HG03558 (cell line): ENCODE results near the gene KCNMA1.

Source experiments
- ATAC-seq: cut with Tn5 transposase; IDR thresholded peaks from one replicate; pipeline ENCODE4 v1.9.1; 2021; ENCODE audit warnings: moderate number of reproducible peaks; ENCODE audit not compliant: unreplicated experiment; ENCODE audit errors: extremely low read depth

KCNMA1 gene

DNA sequence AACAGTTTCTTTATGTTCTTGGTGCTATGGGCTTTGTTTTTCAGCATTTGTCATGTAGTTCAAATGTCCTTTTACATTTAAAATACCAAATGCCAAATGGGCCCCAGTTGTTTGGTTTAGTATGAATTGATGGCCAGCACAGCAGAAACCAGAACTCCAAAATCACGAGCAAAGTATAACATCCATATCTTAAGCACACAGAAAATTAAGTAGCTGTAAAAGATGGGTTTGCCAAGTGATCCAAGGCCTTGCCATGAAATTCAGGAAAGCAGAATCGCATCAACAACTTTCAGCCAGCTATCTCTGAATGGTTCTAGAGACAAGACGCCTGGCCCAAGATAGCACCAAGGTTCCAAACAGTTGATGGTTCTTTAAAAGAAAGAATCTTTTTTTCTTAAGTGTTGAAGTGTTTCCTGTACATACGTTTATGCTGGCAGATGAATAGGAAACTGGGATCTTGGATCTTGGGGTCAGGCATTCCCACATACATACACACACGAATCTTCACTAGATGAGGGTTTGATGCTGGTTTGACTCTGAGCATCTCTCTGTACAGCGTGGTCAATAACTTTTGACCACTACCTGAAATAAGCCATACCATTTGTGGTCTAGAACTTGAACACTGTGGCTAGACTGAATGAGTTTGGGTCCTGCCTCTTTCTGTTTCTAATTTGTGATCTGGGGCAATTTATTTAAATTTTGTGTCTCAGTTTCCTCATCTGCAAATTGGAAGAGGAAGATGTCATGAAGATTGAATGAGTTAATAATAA lies 711.8 kb downstream of the KCNMA1 start:
- no peak for ATAC-seq

DNA sequence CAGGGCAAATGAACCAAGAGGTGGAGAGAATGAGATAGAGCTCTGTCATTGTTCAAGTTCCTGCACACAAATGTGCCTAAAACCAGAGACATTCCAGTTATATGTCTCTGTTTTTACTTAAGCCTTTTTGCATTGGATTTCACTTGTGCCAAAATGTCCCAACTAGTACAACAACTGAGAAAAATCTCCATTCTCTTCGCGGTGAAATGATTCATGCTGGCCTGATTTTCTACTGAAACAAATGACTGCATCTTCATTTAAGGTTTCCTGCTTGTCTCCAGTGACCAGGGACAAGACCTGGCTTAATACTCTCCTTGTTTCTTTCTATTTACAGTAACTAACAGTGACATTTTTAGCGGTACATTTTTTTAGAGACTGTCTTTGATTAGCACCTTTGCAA lies 714.9 kb downstream of the KCNMA1 start:
- ATAC-seq = no peak

DNA sequence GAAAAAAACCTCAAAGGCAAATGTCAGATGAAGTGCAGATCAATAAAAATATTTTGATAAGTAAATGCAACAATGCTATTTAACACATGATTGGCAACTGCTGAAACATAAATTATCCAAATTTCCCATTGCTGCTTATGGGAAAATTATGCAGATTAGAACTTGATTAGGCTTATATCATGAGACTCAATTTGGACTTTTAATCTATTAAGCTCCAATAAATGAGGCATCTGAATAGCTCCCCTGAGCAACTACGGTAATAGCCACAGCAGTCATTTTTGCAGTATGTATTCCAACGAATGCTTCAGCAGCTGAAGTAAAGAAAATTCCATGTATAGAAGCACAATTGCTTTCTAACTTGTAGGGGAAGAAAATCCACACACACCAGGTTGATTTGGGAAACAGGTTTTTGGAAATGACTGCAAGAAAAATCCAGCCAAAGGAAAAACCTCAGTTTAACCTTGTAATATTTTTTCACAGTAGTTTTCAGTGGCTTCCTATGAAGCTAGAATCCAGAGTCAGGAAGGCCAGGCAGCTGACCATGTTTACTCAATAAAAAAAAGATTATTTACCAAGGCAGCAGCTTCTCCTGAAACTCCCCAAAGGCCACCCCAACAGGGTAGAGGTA lies 716.1 kb downstream of the KCNMA1 start:
- ATAC-seq = no peak

DNA sequence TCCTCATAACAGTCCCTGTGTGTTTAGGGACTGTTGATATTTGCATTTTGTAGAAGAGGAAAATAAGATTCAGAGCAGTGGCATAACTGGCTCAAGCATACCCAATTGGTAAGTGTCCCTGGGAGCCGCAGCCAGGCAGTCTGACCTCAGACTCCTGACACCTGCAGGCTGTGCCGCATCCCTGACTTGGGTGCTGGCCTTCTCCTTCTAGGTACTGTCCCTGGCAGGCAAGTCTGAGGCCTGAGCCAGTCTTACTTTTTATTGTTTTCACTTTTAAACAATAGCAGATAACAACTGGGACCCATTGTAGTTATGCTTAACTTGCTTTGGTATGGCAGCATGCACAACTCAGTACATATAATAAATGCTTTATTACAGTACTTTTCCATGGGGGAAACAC lies 717.0 kb downstream of the KCNMA1 start:
- no peak for ATAC-seq

DNA sequence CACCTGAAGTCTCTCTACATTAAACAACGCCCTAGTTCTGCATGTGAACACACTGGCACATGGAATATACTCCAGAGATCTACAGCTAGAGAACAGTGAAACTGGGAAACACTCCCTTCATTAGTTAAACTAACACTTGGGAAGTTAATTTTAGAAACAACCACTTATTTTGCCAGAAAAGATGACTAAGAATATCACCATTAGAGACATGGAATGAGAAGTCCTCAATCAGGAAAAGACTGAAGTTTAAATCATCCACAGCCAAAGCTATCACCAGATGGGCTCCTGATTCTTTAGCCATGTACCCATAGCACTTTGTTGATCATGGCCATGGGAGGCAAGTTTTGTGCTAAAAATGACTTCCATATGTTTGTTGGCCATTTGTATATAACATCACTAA lies 719.5 kb downstream of the KCNMA1 start:
- no peak for ATAC-seq

DNA sequence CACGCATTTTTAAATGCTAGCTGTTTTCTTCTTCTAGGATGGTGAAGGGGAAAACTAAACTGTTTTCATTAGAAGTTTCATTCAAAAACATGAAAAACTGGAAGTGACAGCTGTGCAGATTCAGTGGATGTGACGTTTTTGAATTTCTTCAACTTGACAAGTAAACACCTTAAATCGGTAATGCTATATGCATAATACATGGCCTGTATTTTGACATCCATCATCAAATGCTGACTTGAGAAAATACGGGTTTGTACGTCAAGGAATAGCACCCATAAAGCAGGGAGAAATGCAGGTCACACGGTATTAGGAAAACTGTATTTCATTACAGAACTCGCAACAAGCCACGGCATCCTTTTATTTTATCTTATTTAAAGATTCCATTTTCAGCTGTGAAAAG lies 720.5 kb downstream of the KCNMA1 start:
- ATAC-seq = no peak

DNA sequence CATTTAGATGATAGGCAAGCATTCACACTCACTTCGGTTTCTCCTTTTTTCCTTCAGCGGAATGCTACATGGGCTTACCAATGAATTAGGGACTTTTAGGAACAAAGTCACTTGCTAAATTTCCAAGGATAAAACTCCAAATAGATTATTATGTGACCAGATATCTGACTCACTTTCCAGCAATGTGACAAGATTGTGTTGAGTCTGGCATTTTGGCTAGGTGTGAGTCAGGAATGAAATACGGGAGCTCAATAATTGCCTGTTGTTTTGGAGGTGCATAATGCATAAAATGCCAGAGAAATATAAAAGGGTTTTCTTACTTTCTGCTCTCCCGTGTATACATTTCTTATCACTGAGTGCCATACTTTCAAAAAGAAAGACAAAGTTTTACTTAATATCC lies 721.1 kb downstream of the KCNMA1 start:
- no peak for ATAC-seq

DNA sequence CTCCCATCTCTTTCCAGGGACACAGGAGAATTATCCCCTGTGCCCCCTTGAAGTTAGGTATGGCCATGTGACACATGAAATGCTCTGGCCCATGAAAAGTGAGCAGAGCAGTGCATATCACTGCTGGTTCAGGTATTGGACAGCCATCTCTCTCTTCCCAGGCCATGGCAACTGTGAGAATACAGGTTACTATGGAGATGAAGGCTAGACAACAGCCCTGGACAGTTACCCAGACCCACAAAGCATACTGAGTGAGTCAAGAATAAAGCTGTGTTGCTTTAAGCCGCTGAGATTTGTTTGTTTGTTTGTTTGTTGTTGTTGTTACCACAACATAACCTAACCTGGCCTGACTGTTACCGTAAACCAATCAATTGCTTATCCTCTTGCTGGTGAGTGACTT lies 722.3 kb downstream of the KCNMA1 start:
- no peak for ATAC-seq

DNA sequence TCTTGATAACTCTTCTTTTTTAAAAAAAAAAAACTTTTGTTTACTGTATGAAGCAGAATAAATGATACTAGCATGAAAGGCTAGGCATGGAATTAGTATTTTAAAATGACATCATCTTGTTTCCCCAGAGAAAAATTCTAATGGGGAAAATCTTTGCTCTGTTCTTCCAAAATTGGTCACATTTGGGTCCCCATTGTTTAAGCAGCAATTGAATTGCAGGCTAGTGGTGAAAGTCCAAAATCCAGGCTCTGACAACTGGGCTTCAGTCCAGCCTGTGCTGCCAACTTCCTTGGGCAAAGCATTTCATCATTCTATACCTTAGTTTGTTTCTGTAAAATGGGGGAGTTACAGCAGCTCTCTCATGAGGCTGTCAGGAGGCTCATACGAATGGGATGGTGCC lies 726.4 kb downstream of the KCNMA1 start:
- ATAC-seq = no peak

DNA sequence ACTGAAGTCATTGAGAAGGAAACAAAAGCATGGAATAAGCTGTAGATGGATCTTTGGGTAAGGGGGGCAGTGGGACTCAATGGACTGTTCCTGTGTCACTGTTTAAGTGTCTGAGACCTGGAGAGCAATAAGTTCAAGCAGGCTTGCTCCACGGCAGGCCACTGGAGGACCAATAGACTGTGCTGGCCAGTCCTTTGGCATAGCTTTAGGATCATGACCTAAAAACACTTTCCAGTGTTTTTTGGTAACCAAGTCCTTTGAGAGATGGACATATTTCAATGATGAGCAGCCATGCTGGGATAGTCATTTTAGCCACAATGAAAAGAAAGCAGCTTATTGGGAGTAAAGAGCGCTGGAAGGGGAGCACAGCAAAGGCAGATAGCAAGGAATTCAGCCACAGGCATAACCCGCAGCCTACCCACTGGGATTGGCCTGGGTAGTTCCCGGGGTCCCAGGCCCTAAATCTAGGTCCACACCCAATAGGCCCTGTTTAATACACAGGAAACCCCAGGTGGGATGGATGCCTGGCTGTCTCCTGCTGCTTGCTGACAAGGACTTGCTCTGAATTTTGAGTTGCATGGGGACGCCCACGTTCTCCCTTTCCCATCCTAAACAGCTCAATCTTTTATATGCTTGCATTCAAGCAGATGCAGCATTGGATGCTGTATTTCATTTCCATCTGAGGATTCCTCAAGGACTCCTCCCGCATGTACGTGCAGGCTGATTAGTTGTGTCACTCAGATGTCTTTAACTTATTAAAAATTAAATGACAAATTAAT lies 727.2 kb downstream of the KCNMA1 start:
- ATAC-seq = no peak

DNA sequence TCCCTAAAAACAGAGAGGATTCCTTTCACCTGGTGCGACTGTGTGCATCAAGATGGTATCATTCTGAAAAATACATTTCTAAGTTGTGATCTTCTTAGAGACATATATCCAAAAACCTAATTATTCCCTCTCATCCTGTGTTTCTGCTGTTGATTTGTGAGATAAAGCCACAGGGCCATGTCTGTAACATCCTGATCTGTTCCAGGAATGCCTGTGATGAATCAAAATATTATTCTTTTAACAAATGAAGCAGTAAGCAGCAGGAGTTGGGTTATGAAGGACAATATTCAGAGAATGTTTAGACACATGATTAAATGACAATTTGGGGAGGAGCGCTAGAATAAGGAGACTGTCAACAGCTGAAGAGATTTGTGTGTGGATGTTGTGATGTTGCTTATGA lies 731.4 kb downstream of the KCNMA1 start:
- no peak for ATAC-seq

DNA sequence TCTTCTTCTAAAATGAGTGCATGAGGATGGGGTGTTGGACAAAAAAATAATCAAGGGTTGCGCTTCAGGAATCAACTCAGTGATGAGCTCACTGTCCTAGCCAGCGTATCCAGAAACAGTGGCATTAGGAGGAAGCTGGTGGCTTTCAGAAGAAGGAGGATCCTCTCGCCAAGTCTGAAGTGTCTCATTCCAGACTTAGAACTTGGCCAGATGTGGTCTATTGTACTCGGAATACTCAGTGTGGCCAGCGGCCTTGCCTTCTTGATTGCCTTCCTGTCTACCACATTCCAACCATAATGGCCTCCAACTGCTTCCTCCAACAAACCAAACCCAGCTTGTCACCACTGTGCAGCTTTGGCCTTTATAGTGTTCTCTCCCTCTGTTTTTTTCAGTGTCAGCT lies 732.4 kb downstream of the KCNMA1 start:
- ATAC-seq = no peak

DNA sequence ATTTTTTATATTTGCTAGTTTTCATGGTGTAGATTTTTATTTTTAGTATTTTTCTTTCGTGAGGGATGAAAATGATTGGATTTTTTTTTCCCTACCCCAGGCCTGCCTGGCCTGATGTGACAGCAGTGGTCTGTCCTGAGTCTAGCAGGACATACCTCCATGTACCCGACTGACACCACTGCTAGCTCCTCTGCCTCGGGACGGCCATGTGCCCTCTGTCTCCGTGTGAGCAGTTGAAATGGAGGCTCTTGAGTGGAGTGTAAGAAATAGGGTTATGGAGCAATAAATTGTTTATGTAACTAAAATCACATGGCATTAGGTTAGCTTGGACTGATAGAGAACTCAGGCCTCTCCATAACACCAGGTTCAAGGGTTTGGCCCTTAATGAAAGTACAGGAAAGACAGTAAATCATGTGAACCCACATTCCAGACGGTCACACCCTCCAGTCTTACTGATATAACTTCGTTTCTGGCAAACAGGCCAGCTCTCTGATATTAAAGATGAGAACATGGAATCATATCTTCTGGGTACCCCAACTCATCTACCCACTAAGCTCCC lies 734.1 kb downstream of the KCNMA1 start:
- ATAC-seq = no peak

DNA sequence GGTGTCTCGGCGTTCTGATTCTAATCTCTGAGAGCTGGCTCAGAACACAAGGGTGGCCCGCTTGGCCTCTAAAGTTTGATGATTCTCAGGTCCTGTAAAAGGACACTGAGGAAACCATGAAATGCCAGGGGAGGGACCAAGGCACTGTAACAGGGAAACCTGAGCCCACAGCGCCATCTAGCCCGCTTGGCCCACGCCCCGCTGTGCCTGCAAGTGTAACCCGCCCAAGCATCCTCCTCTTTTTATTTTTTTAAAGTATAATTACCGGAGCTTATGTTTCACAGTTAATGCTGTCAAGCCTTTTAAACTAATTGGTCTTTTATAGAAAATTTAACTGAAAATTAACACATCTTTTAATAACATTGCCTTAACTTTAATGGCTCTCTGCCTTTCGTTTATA lies 734.7 kb downstream of the KCNMA1 start:
- ATAC-seq = no peak

DNA sequence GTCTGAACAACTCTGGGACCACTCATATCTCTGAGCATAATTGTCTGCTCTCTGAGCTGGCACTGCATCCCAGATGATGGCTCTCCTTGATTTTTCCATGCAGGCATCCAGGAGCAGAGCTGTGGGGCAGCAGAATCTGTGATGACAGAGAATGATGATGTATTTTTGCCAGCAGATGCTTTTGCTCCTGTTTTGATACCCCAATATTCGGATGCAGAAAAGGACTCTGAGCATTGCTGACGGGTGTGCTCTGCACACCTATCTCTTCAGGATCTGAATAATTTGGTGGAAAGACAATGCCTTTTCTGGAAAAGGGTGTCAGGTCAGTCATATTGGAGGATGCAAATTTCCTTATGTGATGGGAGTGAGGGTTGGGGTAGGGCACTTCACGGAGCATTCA lies 735.9 kb downstream of the KCNMA1 start:
- no peak for ATAC-seq

DNA sequence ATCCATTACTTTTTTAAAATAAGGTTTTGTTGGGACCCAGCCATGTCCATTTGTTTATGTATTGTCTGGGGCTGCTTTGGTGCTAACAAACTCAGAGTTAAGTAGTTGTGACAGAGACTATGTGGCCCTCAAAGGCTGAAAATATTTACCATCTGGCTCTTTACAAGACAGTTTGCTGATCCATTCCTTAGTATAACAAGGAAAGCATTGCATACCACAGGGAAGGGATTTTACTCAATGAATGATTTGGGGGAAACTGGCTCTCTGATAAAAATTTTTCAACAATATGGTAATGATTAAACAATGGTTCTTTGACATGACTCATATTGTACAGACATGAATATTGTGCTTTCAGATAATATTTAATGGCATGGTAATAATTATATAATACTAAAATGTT lies 738.1 kb downstream of the KCNMA1 start:
- no peak for ATAC-seq

DNA sequence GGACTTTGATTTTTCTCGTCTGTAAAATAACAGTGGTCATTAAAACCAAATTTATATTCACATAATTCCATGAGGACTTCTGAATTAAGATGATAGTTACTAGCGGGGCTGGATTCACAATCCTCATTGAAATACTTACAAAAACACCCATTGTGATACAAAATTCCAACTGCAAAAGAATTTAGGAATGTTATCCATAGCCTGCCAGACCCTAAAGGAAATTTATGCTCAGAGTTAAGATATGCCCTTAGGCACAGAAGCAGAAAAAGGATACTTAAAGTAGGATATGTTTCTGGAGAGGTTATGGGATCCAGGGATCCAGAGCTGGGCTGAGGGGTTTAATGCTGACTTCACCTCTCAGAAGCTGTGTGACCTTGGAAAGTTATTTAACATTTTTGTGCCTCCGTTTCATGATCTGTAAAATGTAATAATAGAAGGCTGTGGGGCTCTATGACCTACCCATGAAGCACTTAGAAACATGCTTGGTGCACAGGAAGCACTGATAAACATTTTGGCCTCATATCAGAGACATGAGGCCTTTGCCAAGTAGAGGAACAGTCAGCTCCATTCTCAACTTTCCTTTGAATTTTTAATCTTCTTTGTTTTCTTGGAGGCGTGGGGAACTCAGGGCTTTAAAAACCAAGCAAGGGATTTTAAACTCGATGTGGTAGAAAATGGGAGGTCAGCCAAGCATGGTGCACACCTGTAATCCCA lies 744.7 kb downstream of the KCNMA1 start:
- no peak for ATAC-seq

DNA sequence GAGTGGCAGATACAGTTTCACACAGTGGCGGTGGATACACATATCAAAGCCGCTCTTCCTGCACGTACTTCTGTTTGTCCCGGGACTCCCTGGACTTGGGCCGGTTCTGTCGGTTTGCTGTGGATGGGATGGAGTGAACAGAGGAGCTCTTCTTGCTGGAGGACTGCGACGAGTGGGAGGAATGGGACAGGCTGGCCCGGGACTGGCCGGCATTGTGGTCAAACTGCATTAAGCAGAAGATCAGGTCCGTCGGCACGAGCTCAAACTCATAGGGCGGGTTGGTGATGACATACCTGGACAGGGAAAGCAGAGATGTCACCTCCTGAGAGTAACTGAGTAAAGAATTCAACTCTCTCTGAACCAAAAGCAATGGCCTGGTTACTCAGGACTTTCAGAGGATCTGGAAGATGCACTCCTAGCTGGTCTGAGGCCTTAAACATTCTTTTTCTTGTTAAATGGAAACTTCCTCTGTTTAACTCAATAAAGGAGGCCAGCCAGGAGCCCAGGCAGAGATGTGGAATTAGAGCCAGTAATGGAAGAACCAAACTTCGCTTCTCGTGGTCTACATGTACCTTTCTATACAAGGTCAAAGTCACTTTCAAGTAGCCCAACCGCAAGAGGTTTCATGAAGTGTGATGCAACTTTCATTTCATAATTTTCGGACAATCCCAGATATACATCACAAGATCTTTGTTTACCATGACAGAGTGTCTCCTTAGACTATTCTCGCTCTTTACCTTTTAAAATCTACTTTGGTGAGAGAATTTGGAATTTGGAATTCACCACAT lies 750.2 kb downstream of the KCNMA1 start:
- ATAC-seq = no peak

DNA sequence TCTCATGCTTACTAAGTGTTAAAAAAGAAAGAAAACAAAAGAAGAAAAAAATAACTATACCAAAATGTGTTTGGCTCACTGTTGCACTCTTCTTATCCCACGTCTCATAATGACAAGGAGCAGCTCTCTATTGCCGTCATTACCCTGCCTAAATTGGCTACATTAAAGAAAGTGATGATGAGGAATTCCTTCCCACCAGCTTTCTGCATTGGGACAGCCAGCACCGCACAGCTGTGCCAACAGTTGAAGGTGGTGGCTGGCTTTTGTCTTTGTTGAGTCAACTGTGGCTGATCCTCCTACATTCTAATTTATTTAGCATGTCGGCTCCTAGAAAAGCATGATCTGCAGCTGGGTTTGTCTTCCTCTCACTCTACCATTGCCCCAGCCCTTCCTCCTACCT lies 751.8 kb downstream of the KCNMA1 start:
- no peak for ATAC-seq
